ENCODE results near the gene SNX5. TPM values are rescaled to one million over a fixed set of nuclear protein-coding genes. Genes with fewer than 3 reads are reported as not detected.

Gene SNX5
- total RNA-seq, 1 donor = 114 TPM

GRCh38 chr20:17976305-17976704 lies 7.7 kb upstream of the SNX5 start:
- DNase-seq (ENCODE audit: low read depth) = no peak
- H3K4me3 ChIP-seq (ENCODE audit: low read depth, low read length) = no peak overlapping the region
- TF ChIP-seq, protein P1, sequence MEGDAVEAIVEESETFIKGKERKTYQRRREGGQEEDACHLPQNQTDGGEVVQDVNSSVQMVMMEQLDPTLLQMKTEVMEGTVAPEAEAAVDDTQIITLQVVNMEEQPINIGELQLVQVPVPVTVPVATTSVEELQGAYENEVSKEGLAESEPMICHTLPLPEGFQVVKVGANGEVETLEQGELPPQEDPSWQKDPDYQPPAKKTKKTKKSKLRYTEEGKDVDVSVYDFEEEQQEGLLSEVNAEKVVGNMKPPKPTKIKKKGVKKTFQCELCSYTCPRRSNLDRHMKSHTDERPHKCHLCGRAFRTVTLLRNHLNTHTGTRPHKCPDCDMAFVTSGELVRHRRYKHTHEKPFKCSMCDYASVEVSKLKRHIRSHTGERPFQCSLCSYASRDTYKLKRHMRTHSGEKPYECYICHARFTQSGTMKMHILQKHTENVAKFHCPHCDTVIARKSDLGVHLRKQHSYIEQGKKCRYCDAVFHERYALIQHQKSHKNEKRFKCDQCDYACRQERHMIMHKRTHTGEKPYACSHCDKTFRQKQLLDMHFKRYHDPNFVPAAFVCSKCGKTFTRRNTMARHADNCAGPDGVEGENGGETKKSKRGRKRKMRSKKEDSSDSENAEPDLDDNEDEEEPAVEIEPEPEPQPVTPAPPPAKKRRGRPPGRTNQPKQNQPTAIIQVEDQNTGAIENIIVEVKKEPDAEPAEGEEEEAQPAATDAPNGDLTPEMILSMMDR (IDR thresholded peaks at IDR 0.05; ENCODE audit: insufficient read depth, low read depth, low read length) = no peak

- peak overlapping the region; percentile 97 for H3K4me3 ChIP-seq (ENCODE audit: low read depth, low read length)
- TF ChIP-seq, protein P1 (IDR thresholded peaks at IDR 0.05; ENCODE audit: insufficient read depth, low read depth, low read length) = no peak
- no peak for DNase-seq (ENCODE audit: low read depth)
Measured at GRCh38 chr20:17972121-17972520, 3.5 kb upstream of the SNX5 start.

DNA sequence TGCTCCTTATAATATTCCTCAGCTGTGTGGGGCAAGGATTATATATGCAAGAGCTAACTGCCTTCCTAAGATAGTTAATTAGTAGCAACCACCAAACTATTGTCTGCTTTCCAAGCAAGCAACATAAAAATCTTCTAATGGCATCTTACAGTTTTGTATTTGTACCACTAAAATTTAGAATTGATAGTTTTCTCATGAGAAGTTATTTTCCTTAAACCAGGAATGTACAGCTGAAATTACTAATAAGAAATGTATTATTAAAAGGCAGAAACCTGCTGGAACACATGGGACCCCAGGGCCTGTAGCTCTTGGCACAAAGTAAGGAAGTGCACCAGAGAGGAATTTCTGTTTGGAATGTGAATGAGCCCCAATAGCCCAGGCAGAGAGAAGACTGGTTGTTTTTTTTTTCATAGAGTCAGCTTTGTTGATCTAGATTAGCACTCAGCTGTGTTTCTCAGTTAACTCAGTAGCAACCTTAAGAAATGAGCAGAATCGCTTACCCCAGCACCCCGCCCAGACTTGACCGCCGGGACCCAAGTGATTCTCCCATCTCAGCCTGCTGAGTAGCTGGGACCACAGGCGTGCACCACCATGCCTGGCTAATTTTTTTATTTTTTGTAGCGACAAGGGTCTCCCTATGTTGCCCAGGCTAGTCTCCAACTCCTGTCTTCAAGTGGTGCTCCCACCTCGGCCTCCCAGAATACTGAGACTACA lies 2.9 kb upstream of the SNX5 start:
- TF ChIP-seq, protein P1 (IDR thresholded peaks at IDR 0.05; ENCODE audit: insufficient read depth, low read depth, low read length) = no peak
- peak overlapping the region; percentile 97 for H3K4me3 ChIP-seq (ENCODE audit: low read depth, low read length)
- DNase-seq (ENCODE audit: low read depth) = peak; percentile 56

DNA sequence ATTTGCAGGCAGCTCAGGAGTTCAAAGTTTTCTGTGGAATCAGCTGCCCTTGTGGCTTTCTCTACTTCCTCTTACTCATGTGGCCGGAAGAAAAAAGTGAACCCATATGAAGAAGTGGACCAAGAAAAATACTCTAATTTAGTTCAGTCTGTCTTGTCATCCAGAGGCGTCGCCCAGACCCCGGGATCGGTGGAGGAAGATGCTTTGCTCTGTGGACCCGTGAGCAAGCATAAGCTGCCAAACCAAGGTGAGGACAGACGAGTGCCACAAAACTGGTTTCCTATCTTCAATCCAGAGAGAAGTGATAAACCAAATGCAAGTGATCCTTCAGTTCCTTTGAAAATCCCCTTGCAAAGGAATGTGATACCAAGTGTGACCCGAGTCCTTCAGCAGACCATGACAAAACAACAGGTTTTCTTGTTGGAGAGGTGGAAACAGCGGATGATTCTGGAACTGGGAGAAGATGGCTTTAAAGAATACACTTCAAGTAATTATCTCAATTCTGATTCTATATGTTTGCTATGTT lies 1.4 kb upstream of the SNX5 start:
- DNase-seq (ENCODE audit: low read depth) = peak; percentile 50
- TF ChIP-seq, protein P1 (IDR thresholded peaks at IDR 0.05; ENCODE audit: insufficient read depth, low read depth, low read length) = no peak
- H3K4me3 ChIP-seq (ENCODE audit: low read depth, low read length) = peak overlapping the region; percentile 97

DNA sequence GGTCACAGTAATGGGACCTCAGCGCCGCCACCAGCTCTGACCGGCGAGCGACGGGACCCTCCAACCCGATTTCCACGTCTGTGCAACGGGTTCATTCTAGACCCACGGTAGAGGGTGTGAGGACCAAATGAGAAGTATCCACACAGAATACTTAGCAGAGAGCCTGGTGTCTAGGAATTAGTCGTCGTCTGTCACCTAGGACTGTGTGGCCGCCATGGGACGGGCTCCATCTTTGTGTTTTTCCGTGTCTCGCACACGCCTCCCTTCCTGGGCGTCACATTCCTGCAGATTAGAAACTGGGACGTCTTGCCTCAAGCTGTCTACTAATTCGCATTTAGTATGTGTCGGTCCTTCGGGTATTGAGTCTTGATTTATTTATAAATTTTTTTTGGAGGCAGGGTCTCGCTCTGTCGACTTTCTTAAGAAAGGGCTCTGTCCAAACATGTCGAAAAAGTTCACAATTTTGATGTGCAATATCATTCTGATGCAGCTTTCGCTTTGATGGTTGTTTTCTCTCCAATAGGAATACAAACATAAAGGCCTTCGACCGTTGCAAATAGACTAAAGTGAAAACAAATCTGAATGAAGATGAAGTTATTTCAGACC lies 787 bp upstream of the SNX5 start:
- peak; percentile 60 for DNase-seq (ENCODE audit: low read depth)

DNA sequence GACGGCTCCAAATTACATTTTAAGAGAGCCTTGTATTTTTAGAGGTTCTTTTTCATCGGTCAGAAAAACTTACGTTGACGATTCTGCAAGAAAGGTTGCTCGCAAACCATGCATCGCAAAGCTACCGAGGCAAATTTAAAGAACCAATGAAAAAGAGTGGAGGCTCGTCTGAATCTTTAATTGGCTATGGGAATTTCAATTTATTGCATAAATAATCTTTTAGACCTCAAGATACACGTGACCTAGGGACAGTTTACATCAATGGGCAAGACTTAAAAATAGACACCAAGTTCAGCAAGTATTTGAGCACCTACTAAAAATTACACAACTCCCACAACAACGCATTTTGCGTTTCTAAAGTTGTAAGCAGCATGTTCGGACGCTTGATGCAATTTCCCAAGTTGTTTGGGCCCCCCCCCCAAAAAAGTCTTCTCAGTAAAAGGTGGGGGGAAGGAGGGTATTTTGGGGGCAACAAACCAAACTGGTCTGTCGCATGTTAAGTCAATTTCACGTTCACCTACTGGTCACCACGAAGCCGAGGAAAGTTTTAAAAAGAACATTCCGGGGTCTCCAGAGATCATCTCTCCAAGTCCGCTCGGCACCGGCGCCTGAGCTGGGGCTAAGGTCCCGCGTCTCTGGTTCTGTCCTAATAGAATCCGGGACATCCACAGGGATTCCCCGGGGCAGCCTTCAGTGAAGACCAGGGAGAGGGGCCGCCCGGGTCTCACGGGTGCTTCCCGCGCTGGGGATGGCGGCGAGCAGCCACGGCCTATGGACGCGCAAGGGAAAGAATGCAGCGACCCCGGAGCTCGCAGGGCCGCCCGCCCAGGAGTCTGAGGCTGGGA lies 851 bp downstream of the SNX5 start:
- peak; percentile 76 for DNase-seq (ENCODE audit: low read depth)
- TF ChIP-seq, protein P1 (IDR thresholded peaks at IDR 0.05; ENCODE audit: insufficient read depth, low read depth, low read length) = no peak
- H3K4me3 ChIP-seq (ENCODE audit: low read depth, low read length) = peak overlapping the region; percentile 97

More for the DNA sequence above, 787 bp upstream of the SNX5 start:
- H3K4me3 ChIP-seq (ENCODE audit: low read depth, low read length) = peak overlapping the region; percentile 97
- TF ChIP-seq, protein P1 (IDR thresholded peaks at IDR 0.05; ENCODE audit: insufficient read depth, low read depth, low read length) = no peak

All from fibroblast of villous mesenchyme (primary cell).